Islet of Langerhans (tissue), 1 donor: ENCODE measurements around the gene TPSAB1.

Source experiments
- FAIRE-seq: peaks from one replicate; lab custom pipeline; 2011; peaks lifted over from hg19 to GRCh38; lab: Jason Lieb, UNC

The TPSAB1 gene

GRCh38 chr16:1285669-1286512 is 45.4 kb downstream of the TPSAB1 start:
- FAIRE-seq, result no peak

DNA sequence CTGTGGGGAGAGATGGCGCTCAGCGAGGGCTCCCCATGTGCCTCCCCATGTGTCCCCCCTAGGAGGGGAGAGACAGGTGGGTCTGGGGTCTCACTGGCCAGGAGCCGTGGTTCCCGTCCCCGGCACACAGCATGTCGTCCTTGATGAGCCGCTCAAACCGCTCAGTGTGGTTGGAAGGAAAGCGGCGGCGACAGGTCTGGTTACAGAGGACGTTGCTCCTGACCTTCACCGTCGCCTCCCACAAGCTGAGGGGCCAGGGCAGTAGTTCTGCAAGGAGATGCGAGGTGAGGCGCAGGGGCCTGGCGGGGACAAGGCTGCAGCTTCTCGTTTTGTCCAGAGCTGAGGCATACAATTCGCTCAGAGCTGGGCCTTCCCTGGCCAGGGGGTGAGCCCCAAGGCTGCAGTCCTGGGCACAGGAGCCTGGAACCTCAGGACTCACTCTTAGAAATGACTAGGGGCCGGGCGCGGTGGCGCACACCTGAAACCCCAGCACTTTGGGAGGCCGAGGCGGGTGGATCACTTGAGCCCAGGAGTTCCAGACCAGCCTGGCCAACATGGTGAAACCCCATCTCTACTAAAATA is 46.1 kb downstream of the TPSAB1 start:
- no peak for FAIRE-seq

DNA sequence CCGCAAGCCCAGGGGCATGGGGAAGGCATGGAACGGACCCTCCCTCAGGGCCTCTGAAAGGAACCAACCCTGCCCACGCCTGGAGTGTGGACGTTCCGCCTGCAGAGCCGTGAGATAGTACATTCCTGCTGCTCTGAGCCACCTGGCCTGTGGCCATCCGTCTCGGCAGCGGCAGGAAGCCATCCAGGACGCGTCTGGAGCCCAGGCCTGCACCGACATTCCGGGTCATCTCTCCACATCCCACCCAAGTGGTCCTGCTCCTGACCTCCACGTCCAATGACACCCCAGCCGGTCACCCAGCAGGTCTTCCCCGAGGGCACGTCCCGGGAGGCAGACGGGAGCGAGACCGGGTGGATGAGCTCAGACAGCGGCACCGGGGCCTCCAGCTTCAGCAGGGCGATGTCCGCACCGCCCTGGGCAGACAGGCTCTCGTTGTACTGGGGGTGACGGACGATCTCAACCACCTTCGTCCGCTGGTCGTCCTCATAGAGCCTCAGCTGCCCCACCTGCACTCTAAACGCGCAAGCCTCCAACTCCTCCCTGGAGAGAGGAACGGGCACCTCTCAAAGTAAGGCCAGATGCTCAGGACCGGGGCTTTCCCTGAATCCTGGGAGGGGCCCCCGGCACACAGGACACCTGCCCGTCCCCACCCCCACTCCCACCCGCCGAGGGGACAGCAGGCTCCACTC is 47.6 kb downstream of the TPSAB1 start:
- FAIRE-seq, result no peak

DNA sequence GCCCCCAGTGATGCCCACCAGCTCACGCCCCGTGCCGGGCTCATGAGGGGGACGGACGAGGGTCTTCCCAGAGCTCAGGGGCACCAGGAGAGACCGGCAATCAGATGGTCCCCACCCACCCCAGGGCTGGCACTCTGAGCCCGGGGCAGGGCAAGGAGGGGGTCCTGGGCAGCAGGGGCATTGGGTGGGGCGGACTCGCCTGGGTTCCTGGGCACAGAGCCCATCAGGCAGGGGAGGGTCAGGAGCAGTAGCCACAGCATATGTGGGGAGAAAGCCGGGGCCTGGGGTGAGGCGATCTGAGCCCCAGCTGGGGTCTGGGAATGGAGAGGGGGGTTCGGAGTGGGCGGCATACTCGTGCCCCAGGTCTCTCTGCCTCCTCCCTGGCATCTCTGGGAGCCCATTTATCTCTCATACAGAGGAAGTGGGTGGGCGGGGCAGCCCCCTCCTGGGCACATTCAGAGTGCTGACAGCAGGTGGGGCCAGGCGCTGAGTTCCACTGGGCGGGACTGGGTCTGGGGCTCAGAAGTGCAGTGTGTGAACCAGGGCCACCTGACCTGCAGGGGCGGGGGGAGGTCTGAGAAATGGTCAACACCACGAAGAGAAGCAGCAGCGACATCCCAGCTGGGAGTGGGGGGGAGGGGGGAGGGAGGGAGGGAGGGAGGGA is 48.4 kb downstream of the TPSAB1 start:
- FAIRE-seq, result no peak

DNA sequence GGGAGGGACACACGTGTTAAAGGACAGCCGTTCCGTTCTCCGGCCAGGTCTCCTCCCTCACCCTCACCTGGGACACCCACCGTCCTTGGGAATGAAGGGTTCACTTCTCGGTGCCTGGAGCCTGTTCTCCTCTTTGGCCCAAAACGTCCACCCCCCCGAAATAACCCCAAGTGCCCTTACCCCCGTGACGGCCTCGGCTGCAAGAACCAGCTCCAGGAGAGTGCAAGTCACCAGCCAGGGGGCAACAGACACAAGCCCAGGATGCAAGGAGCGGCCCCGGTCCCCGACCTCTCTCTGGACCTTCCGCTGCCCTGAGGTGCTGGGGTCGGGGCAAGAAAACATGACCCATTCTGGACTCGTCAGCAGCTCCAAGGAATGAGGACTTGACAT is 49.0 kb downstream of the TPSAB1 start:
- FAIRE-seq, result no peak

- no peak for FAIRE-seq
Measured at GRCh38 chr16:1290063-1290501, 49.6 kb downstream of the TPSAB1 start.

DNA sequence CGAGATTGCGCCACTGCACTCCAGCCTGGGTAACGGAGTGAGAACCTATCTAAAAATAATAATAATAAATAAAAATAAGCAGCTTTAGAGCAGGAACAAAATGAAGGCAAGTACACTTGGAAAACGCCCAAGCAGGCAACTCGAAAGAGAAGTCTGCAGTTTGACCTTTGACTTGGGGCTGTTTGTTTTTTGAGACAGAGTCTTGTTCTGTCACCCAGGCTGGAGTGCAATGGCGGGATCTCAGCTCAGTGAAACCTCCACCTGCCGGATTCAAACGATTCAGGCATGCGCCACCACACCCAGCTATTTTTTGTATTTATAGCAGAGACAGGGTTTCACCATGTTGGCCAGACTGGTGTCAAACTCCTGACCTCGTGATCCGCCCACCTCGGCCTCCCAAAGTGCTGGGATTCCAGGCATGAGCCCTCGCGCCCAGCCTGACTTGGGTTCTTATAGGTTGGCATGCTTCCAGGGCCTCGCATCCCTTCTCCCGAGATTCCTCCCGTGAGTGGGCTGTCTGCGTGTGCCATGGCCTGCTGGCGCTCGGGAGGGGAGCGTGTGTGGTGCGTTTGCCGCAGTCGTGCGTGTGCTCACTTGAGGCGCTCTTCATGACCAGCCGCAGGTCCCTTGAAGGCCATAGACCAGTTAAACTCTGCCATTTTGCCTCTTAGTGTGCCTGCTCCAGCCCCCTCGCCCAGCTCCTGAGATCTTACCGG is 50.5 kb downstream of the TPSAB1 start:
- no peak for FAIRE-seq

- no peak for FAIRE-seq
Measured at GRCh38 chr16:1291576-1291974, 51.1 kb downstream of the TPSAB1 start.
